AG04449 (cell line): ENCODE measurements around the gene ELOF1.

Experiments used
- CTCF ChIA-PET: fragments of 350-600 bp; formaldehyde crosslinking; extraction: SDS; loops from one replicate; lab custom pipeline; 2021; ENCODE audit warnings: antibody characterized with exemption; lab: Yijun Ruan, JAX
- POLR2A ChIA-PET: fragments of 400-600, 350-600 bp; formaldehyde crosslinking; extraction: SDS; loops from one replicate; lab custom pipeline; 2020; ENCODE audit warnings: antibody characterized with exemption, inconsistent platforms; lab: Yijun Ruan, JAX
- DNase-seq: peaks from one replicate; pipeline ENCODE4 v3.0.0-alpha.2; 2010; ENCODE audit warnings: low read depth, low spot score
- H3K4me3 ChIP-seq: 2 replicates; pipeline ENCODE4 v1.5.1; 2011; ENCODE audit warnings: low read depth, mild to moderate bottlenecking, control low read depth, low read length
- TF ChIP-seq, protein P1 (sequence below): IDR thresholded peaks from one replicate; pipeline ENCODE4 v1.5.1; 2011; ENCODE audit warnings: mild to moderate bottlenecking, moderate library complexity, low read length, control low read depth, inconsistent platforms; ENCODE audit not compliant: insufficient read depth; ENCODE audit errors: missing control alignments

ELOF1 gene

GRCh38 chr19:11541238-11541637 lies 17.8 kb downstream of the ELOF1 start:
- no peak overlapping the region for H3K4me3 ChIP-seq
- ChIA-PET CTCF (no interaction called here), POLR2A (interaction anchor here (1.6 kb wide), 1 partner anchor 11 kb away, joined by 5 read pairs; no protein-coding TSS in a partner anchor)
- TF ChIP-seq, protein P1, sequence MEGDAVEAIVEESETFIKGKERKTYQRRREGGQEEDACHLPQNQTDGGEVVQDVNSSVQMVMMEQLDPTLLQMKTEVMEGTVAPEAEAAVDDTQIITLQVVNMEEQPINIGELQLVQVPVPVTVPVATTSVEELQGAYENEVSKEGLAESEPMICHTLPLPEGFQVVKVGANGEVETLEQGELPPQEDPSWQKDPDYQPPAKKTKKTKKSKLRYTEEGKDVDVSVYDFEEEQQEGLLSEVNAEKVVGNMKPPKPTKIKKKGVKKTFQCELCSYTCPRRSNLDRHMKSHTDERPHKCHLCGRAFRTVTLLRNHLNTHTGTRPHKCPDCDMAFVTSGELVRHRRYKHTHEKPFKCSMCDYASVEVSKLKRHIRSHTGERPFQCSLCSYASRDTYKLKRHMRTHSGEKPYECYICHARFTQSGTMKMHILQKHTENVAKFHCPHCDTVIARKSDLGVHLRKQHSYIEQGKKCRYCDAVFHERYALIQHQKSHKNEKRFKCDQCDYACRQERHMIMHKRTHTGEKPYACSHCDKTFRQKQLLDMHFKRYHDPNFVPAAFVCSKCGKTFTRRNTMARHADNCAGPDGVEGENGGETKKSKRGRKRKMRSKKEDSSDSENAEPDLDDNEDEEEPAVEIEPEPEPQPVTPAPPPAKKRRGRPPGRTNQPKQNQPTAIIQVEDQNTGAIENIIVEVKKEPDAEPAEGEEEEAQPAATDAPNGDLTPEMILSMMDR: no peak
- no peak for DNase-seq

DNA sequence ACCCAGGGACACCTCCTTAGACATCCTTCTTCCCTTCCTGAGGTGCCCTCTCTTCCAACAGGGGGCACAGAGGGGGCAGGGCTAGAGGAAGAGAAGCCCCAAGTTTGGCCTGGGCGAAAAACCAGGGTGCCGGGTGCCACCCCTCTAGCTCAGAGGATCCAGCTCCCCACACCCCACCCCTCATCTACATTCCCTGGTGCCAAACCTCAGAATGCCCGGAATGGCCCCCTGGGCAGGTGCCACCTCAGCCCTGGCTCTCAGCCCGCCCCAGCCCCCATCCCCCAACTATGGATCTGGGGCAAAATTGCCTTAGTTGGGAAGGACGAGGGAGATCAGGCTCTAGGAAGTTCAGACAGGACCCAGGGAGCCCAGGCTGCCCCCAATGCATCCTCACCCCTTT lies 18.4 kb downstream of the ELOF1 start:
- DNase-seq: no peak
- ChIA-PET POLR2A (interaction anchor here (1.6 kb wide), 1 partner anchor 11 kb away, joined by 5 read pairs; no protein-coding TSS in a partner anchor), CTCF (no interaction called here)
- TF ChIP-seq, protein P1: no peak
- peak overlapping the region; percentile 64; the same call in 1 of the 2 replicates for H3K4me3 ChIP-seq

DNA sequence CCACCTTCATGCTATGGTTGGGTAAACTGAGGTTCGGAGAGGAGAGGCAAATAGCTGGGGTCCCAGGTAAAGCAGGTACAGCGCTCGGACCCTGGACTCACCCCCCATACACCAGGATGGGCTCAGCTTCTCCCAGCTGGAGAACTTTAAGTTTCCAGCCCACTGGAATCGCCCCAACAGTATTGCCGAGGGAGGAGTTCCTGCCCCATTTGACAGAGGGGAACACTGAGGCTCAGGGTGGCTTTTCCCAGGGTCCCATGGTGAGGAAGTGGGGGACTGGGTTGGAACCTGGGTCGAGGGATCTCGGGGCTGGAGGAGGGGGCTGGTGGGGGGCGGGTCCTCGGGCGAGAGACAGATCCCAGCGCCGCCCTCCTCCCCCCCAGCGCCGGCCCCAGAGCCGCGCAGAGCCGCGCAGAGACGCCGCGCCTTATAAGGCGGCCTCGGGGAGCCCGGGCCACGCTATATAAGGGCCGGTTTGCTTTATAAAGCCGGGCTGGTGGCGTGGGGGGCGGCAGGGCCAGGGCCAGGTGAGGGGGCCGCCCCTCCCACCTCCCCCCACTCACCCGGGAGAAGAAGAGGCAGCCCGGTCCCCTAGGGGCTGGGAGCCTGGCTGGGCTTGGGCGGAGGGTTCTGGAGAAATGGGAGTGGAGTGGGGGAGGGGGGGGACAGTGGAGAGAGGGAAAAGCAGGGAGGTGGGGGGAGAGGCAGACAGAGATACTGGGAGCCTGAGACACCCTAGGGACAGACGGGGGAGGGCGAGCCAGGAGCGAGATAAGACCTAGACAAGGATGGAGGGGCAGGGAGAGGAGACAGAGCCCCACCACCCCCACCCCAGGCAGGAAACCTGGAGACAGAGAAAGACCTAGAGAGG lies 19.3 kb downstream of the ELOF1 start:
- H3K4me3 ChIP-seq: peak overlapping the region; percentile 64
- ChIA-PET CTCF (interaction anchor here (1.0 to 1.6 kb wide), 5 partner anchors 8 to 85 kb away, joined by 3 to 8 read pairs (median 3); partner anchors contain the start of genes ECSIT and ELOF1), POLR2A (no interaction called here)
- DNase-seq: no peak
- TF ChIP-seq, protein P1: no peak

DNA sequence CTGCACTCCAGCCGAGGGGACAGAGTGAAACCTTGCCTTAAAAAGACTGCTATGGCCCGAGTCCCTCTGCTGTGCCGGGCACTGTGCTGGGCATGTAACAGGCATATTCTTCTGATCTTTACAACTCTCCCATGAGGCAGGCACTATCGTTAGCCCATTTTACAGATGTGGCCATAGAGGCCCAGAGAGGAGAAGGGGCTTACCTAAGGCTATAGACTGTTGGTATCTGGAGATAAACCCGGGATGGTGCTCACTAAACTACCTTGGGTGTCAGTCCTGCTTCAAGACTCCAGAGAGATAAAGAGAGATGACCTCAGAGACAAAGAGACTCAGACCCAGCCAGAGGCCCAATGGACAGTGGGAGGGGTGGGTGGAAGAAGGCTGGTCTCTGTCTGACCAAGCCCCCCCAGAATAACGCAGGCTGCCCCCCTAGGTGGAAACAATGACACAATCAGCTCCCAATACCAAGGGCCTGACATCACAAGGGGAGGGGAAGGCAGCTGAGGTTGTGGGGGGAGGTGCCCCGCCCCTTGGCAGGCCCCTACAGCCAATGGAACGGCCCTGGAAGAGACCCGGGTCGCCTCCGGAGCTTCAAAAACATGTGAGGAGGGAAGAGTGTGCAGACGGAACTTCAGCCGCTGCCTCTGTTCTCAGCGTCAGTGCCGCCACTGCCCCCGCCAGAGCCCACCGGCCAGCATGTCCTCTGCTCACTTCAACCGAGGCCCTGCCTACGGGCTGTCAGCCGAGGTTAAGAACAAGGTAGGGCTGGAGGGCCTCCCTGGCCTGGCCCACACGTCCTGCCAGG lies 20.6 kb downstream of the ELOF1 start, which contains the start of gene CNN1:
Gene CNN1, plus strand, starts transcription at position 620 of the 805 bp plus-strand sequence. Its CDS starts 77 bp downstream, at position 697.
- POLR2A ChIA-PET: interaction anchor here (1.0 kb wide), 2 partner anchors 10 to 20 kb away, joined by 3 to 4 read pairs; partner anchors contain the start of genes ECSIT and ELOF1
- DNase-seq: no peak
- peak within 1 kb of the TSS; percentile 64 for H3K4me3 ChIP-seq
- TF ChIP-seq, protein P1: no peak
- CTCF ChIA-PET: interaction anchor here (0.7 to 1.6 kb wide), 7 partner anchors 8 to 84 kb away, joined by 3 to 8 read pairs (median 3); partner anchors contain the start of genes ECSIT and ELOF1

DNA sequence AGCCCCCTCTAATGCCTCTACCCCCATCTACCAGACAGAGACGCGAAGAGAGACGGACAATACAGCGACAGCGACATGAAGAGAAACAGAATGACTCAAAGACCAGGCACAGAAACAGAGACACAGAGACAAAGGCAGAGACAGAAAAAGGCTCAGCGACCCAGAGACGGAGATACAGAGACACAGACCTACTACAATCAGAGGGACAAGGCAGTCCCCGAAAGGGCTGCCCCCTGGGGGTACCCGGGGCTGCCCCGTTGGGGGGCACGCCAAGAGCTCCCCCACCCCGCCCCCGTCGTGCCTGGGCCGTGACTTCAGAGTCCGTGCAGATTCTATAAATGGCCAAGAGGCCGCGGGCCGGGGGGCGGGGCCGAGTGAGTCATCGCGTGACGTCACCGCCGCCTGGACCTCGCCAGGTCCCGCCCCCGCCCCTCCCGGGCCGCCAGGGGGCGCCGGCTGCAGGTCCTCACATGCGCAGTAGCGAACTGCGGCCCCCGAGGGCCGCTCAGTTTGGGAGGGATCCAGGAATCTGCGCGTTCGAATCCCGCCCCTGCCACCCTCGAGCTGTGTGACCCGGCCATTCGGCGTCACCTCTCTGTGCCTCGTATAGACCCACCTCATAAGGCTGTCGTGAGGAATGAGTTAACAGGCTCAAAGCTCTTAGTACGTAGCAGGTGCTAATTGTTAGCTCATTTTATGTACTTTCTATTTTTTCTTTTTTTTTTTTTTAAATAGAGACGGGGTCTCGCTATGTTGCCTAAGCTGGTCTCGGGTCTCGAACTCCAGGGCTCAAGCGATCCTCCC lies 23.0 kb downstream of the ELOF1 start:
- ChIA-PET CTCF (interaction anchor here (0.6 to 2.2 kb wide), 28 partner anchors 8 to 161 kb away, joined by 3 to 31 read pairs (median 4); partner anchors contain the start of genes ELOF1 and ZNF627), POLR2A (no interaction called here)
- no peak for DNase-seq
- TF ChIP-seq, protein P1: peak; percentile 89
- peak overlapping the region; percentile 51 for H3K4me3 ChIP-seq
